IPS-18c (cell line): ENCODE data around the gene RAB22A.

Experiments used
- H3K4me3 ChIP-seq: 2 replicates; pipeline ENCODE4 v1.7.0; 2013; ENCODE audit warnings: low read depth, mild to moderate bottlenecking, low read length, moderate library complexity; ENCODE audit not compliant: insufficient read depth
- H3K9me3 ChIP-seq: one replicate; pipeline ENCODE4 v1.6.1; 2013; ENCODE audit warnings: mild to moderate bottlenecking, low read length, moderate library complexity; ENCODE audit not compliant: control insufficient read depth, insufficient read depth

RAB22A gene

GRCh38 chr20:58327211-58327610, 17.7 kb downstream of the RAB22A start:
- Histone ChIP-seq H3K9me3 (no peaks in the 10 kb centered on the region), H3K4me3 (no peak overlapping the region)

DNA sequence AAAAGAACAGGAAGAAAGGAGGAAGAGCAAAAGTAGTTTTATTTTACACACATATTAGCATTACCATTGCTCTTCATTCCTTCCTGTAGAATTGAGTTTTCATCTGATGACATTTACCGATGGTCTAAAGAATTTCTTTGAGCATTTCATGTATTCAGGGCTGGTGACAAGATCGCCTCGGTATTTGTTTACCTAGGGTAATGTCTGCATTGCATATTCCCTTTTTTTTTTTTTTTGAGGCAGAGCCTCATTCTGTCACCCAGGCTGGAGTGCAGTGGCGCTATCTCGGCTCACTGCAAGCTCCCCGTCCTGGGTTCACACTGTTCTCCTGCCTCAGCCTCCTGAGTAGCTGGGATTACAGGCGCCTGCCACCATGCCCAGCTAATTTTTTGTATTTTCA, 19.3 kb downstream of the RAB22A start:
- no peaks in the 10 kb centered on the region for H3K9me3 ChIP-seq
- no peak overlapping the region for H3K4me3 ChIP-seq

DNA sequence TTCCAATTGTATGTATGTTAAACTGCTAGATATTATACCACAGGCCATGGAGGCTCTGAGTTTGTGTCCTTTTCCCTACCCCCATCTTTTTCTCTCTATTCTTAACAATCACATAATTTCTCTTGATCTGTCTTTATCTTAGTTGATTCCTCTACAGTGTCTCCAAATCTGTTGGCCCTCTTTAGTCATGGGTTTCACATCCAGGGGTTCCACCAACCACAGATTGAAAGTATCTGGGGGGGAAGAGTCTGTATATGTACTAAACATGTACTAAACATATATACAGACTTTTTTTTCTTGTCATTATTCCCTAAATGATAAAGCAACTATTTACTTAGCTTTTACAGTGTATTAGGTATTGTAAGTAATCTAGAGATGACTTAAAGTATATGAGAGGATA, 20.2 kb downstream of the RAB22A start:
- Histone ChIP-seq H3K9me3 (no peaks in the 10 kb centered on the region), H3K4me3 (no peak overlapping the region)

DNA sequence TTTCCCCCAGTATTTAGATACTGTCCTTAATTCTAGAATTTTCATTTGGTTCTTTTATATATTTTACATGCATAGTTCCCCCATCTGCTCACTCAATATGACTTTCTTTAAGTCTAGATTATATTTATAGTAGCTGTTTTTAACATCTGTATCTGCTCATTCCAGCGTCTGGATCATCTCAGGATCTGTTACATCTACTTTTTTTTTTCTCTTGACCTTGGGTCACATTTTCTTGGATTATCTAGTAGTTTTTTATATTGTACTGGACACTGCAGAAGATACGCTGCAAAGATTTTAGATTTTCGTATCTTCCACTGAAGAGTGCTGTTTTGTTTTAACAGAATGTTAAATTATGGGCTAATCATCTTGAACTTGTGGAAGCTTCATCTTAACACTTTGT, 20.7 kb downstream of the RAB22A start:
- no peaks in the 10 kb centered on the region for H3K9me3 ChIP-seq

DNA sequence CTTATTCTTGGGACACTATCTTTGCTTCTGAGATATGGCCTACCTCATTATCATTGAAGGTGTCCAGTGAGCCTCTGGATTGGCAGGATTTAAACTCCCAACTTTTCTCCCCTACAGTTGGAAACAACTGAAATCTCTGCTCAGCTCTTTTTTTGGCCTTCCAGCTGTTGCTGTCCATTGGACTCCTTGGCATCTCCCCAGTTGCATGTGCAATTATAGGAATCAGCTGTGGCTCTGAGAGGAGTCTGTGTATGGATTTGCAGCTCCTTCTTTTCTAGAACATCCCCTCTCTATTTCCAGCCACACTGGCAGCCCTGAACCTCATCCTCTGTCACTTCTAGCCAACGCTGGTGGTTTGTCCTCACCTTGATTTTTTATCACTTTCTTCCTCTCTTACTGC, 21.2 kb downstream of the RAB22A start:
- H3K9me3 ChIP-seq: no peaks in the 10 kb centered on the region
- no peak overlapping the region for H3K4me3 ChIP-seq

More for the DNA sequence above, 20.7 kb downstream of the RAB22A start:
- no peak overlapping the region for H3K4me3 ChIP-seq

DNA sequence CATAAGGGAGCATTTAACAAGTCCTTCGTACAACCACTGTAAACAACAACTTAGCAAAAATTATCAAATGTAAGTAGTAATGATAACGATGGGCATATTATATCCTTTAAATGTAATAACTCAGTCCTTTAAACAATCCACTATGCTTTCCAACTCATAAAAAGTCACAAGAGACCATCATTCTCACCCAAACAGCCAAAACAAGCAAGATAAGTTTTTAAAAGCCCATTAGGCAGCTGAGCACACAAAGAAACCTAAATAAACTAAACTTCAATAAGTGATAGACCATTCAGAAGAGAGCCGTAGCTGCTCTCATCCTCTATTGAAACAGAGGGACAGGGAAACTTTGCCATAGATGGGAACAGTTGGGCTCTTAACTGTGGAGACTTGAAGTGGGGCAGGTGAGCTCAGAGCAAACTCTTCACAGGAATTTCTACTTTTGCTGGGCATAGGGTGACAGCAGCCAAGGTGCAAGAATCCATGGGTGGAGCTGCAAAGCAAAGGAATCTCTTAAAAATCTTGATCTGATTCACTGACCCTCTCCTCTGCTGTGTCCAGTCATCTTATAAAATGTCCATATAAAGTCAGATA, 22.5 kb downstream of the RAB22A start:
- Histone ChIP-seq H3K4me3 (no peak overlapping the region), H3K9me3 (no peaks in the 10 kb centered on the region)

- Histone ChIP-seq H3K9me3 (no peaks in the 10 kb centered on the region), H3K4me3 (no peak overlapping the region)
Measured at GRCh38 chr20:58339741-58340140, 30.2 kb downstream of the RAB22A start.

- H3K4me3 ChIP-seq: no peak overlapping the region
- no peaks in the 10 kb centered on the region for H3K9me3 ChIP-seq
Measured at GRCh38 chr20:58340151-58340550, 30.6 kb downstream of the RAB22A start.

- no peaks in the 10 kb centered on the region for H3K9me3 ChIP-seq
- no peak overlapping the region for H3K4me3 ChIP-seq
Measured at GRCh38 chr20:58340853-58341252, 31.3 kb downstream of the RAB22A start.

DNA sequence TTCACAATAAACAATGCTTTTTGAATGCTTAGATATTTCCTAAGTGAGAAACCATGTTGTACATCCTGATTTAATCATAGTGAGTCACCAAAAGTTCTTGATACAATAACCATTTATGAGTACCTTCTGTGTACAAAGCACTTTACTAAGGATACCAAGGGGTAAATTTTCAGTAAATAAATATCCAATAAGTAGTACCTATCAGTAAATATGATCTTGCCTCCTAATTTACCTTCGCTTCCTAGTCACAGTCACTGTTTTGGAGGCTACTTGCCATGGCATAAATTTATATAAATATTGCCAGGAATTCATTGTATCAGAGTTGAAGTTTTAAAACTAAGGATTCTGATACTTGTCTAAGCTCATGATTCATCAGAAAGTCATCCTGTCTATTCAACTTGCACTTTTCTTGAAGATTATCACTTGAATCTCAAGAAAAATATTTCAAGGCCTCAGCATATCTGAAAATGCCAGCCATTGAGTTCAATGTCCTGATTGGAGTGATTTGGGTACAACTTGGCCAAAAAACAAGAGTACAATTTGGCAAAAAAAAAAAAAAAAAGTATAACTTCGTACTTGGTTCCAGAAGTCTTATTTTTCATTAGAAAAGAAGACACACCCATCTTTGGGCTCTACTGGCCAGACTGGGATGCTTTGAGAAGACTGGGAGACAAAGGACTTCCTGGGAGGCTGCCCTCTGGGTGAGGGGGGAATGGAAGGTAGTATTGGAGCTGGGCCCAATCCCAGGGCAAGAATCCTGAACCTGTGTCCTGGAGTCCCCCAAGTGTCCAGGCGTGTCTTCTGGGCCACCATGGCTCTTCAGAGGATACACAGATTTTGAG, 32.8 kb downstream of the RAB22A start:
- Histone ChIP-seq H3K4me3 (no peak overlapping the region), H3K9me3 (no peaks in the 10 kb centered on the region)

GRCh38 chr20:58344741-58345140, 35.2 kb downstream of the RAB22A start:
- no peaks in the 10 kb centered on the region for H3K9me3 ChIP-seq
- no peak overlapping the region for H3K4me3 ChIP-seq

- no peak overlapping the region for H3K4me3 ChIP-seq
- no peaks in the 10 kb centered on the region for H3K9me3 ChIP-seq
Measured at GRCh38 chr20:58349570-58349969, 40.1 kb downstream of the RAB22A start.

- no peaks in the 10 kb centered on the region for H3K9me3 ChIP-seq
- no peak overlapping the region for H3K4me3 ChIP-seq
Measured at GRCh38 chr20:58352468-58352867, 43.0 kb downstream of the RAB22A start.

GRCh38 chr20:58359441-58359840, 49.9 kb downstream of the RAB22A start:
- H3K9me3 ChIP-seq: no peaks in the 10 kb centered on the region
- no peak overlapping the region for H3K4me3 ChIP-seq

DNA sequence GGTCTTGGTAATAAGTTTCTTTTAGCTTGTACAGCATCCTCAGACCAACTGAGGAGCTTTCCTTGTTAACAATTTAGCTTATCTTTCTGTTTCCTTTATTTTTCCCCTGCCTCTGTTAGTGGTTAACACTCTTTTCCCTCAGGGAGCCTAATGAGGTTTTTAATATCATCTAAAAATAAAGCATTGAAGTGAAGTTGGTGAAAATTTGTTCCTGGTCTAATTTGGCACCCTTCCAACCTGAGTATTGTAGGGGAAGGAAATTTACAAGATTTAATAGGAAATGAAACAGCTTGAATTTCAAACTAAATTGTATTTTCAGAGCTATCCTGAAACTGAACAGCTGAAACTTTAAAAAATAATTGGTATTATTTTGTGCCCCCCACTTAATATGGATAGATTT, 51.4 kb downstream of the RAB22A start:
- no peaks in the 10 kb centered on the region for H3K9me3 ChIP-seq
- H3K4me3 ChIP-seq: no peak overlapping the region

DNA sequence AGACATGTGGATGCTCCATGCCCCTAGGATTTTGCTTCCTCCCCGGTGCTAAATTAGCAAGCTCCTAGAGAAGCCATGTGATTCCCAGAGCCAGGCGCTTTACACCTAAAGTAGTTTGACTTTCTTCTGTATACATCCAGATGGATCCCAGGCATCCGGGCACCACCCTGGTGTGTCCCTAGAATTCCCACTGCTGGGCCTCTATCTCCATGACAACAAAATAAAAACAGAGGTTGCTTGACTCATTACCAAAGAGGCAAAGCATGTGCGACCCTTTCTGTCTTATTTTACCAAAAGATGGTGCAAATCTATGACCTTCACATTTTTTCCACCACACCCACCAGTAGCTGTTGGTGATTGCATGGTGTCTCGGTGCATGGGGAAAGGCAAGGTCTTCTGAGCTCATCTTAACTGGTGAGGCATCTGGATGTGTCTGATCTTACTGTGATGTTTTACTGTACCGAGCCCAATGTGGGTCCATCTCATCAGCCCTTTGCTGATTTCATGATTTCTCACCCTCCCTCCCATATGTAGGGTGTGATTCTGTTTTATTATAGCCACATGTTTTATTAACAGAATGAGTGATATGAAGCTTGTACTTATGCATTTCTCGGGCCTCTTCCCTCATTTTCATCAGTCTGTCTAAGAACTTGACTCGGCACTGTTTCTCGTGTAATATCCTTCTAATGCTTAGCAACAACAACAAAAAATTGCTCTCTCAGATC, 52.1 kb downstream of the RAB22A start:
- Histone ChIP-seq H3K9me3 (no peaks in the 10 kb centered on the region), H3K4me3 (no peak overlapping the region)

- H3K9me3 ChIP-seq: no peaks in the 10 kb centered on the region
Measured at GRCh38 chr20:58362206-58362516, 52.6 kb downstream of the RAB22A start.

GRCh38 chr20:58362970-58363369, 53.5 kb downstream of the RAB22A start:
- H3K9me3 ChIP-seq: no peaks in the 10 kb centered on the region
- H3K4me3 ChIP-seq: no peak overlapping the region

More at GRCh38 chr20:58362206-58362516, 52.6 kb downstream of the RAB22A start:
- H3K4me3 ChIP-seq: no peak overlapping the region
